GM23248 (cell line): Measurements from ENCODE around the gene USP2. TPM values are rescaled to one million over a fixed set of nuclear protein-coding genes. Genes with fewer than 3 reads are reported as not detected.

Experiments used
- DNase-seq: peaks from one replicate; pipeline ENCODE4 v3.0.0-alpha.2; 2015
- H2AFZ ChIP-seq: fragments of 200-600 bp; sonication (generic); 2 replicates; pipeline ENCODE4 v1.6.1; 2016; ENCODE audit warnings: antibody characterized with exemption
- H3F3A ChIP-seq: fragments of 200-600 bp; sonication (generic); 2 replicates; pipeline ENCODE4 v1.6.1; 2016; ENCODE audit warnings: mild to moderate bottlenecking, antibody characterized with exemption, mixed run types; ENCODE audit not compliant: insufficient read depth
- H3K27ac ChIP-seq: fragments of 200-600 bp; sonication (generic); 2 replicates; pipeline ENCODE4 v1.5.1; 2016; ENCODE audit warnings: mild to moderate bottlenecking
- H3K27me3 ChIP-seq: fragments of 200-600 bp; sonication (generic); replicated peaks from 2 replicates; pipeline ENCODE4 v1.6.1; 2016; ENCODE audit warnings: mild to moderate bottlenecking; ENCODE audit not compliant: insufficient read depth
- H3K36me3 ChIP-seq: fragments of 200-600 bp; sonication (generic); 2 replicates; pipeline ENCODE4 v1.6.1; 2016; ENCODE audit warnings: low read depth, mild to moderate bottlenecking
- H3K4me1 ChIP-seq: fragments of 200-600 bp; sonication (generic); 2 replicates; pipeline ENCODE4 v1.6.1; 2016; ENCODE audit warnings: mild to moderate bottlenecking; ENCODE audit not compliant: insufficient read depth
- H3K4me2 ChIP-seq: fragments of 200-600 bp; sonication (generic); one replicate; pipeline ENCODE4 v1.6.1; 2016; ENCODE audit warnings: mild to moderate bottlenecking; ENCODE audit not compliant: unreplicated experiment
- H3K4me3 ChIP-seq: fragments of 200-600 bp; sonication (generic); 2 replicates; pipeline ENCODE4 v1.5.1; 2016; ENCODE audit warnings: mild to moderate bottlenecking
- H3K79me2 ChIP-seq: fragments of 200-600 bp; sonication (generic); 2 replicates; pipeline ENCODE4 v1.6.1; 2016; ENCODE audit warnings: mild to moderate bottlenecking; ENCODE audit not compliant: insufficient read depth
- H3K9ac ChIP-seq: fragments of 200-600 bp; sonication (generic); 2 replicates; pipeline ENCODE4 v1.6.1; 2016; ENCODE audit warnings: mild to moderate bottlenecking
- H3K9me2 ChIP-seq: fragments of 200-600 bp; sonication (generic); 2 replicates; pipeline ENCODE4 v1.6.1; 2016; ENCODE audit warnings: mixed run types, mild to moderate bottlenecking, moderate library complexity; ENCODE audit not compliant: insufficient read depth
- H3K9me3 ChIP-seq: fragments of 200-600 bp; sonication (generic); one replicate; pipeline ENCODE4 v1.6.1; 2017; ENCODE audit warnings: low read depth
- H4K20me1 ChIP-seq: fragments of 200-600 bp; sonication (generic); 2 replicates; pipeline ENCODE4 v1.6.0; 2016; ENCODE audit not compliant: insufficient read depth
- EZH2 ChIP-seq: fragments of 200-600 bp; sonication (generic); IDR thresholded peaks from 2 replicates; pipeline ENCODE4 v1.6.1; 2018; ENCODE audit warnings: antibody characterized with exemption, mild to moderate bottlenecking; ENCODE audit not compliant: insufficient read depth, poor library complexity, severe bottlenecking
- EZH2phosphoT487 ChIP-seq: fragments of 200-600 bp; sonication (generic); IDR thresholded peaks from 2 replicates; pipeline ENCODE4 v1.6.1; 2018; ENCODE audit warnings: antibody characterized with exemption, moderate library complexity, mild to moderate bottlenecking, low read depth; ENCODE audit not compliant: insufficient read depth
- WGBS, 2 experiments: methylation state at CpG; one replicate each; pipeline ENCODE4 v1.1.6; 2015 to 2017; ENCODE audit warnings: low lambda C conversion rate in 2 of 2, low coverage in 1 of 2; ENCODE audit errors: missing lambda C conversion rate in 2 of 2; 5-methylcytosine and 5-hydroxymethylcytosine counted together
- in situ Hi-C: fragments of 300-500 bp; cut with MboI; formaldehyde crosslinking; loops from 2 replicates; pipeline ENCODE4 v1.15.0; 2020
- polyA plus RNA-seq: library from polyadenylated mRNA; unstranded; fragments of >200 nt; fragmentation: Nextera tagmentation; extraction: Ambion mirVana; gene quantifications from 2 replicates; pipeline ENCODE4 v1.2.1, GENCODE V29; 2016
- total RNA-seq: library from RNA; depleted of rRNA; stranded (reverse); fragments of >200 nt; shearing (Covaris generic); gene quantifications from 2 replicates; pipeline ENCODE4 v1.2.3, GENCODE V29; 2014

Gene USP2
- total and polyA plus RNA-seq, 2 experiments from 2014 or later = 0.33 TPM; not detected in 1

GRCh38 chr11:119320240-119320775, 61.2 kb downstream of the USP2 start:
- no peak for TF ChIP-seq EZH2phosphoT487
- TF ChIP-seq EZH2 = no peak
- peak overlapping the region; percentile 20; the same call in 1 of the 2 replicates for H3K27ac ChIP-seq
- H3F3A ChIP-seq = peaks cover 18% of the 10 kb centered on the region; the same call in 1 of the 2 replicates
- H3K9me2 ChIP-seq = no peaks in the 10 kb centered on the region
- peak overlapping the region; percentile 76 for H3K4me2 ChIP-seq
- peaks cover 41% of the 10 kb centered on the region for H3K4me1 ChIP-seq
- WGBS, 2 experiments = 29 to 42% methylated on average over 6 to 17 of the region's 17 CpGs
- no peaks in the 10 kb centered on the region for H3K79me2 ChIP-seq
- no peaks in the 10 kb centered on the region for H3K36me3 ChIP-seq
- H3K9ac ChIP-seq = peak overlapping the region; percentile 83
- no peaks in the 10 kb centered on the region for H4K20me1 ChIP-seq
- in situ Hi-C loops = no loop called here
- no peak for DNase-seq
- no peaks in the 10 kb centered on the region for H3K9me3 ChIP-seq
- H3K4me3 ChIP-seq = peak overlapping the region; percentile 69
- no peaks in the 10 kb centered on the region; the same call in 1 of the 2 replicates for H3K27me3 ChIP-seq
- H2AFZ ChIP-seq = peak overlapping the region; percentile 92

- no peaks in the 10 kb centered on the region for H3K9me2 ChIP-seq
- H4K20me1 ChIP-seq = no peaks in the 10 kb centered on the region
- in situ Hi-C loops = no loop called here
- no peak overlapping the region for H3K4me3 ChIP-seq
- 77 to 79% methylated on average over 7 to 11 of the region's 11 CpGs for WGBS, 2 experiments
- H3K27ac ChIP-seq = no peak overlapping the region
- peaks cover 41% of the 10 kb centered on the region for H3K4me1 ChIP-seq
- H2AFZ ChIP-seq = no peak overlapping the region
- TF ChIP-seq EZH2 (no peak), EZH2phosphoT487 (no peak)
- H3K4me2 ChIP-seq = no peak overlapping the region
- no peak for DNase-seq
- no peaks in the 10 kb centered on the region; the same call in 1 of the 2 replicates for H3K27me3 ChIP-seq
- H3K9ac ChIP-seq = no peak overlapping the region
- no peaks in the 10 kb centered on the region for H3K79me2 ChIP-seq
- H3K9me3 ChIP-seq = no peaks in the 10 kb centered on the region
- H3K36me3 ChIP-seq = no peaks in the 10 kb centered on the region
- H3F3A ChIP-seq = peaks cover 18% of the 10 kb centered on the region; the same call in 1 of the 2 replicates
These were observed 61.7 kb downstream of the USP2 start for GRCh38 chr11:119319700-119320239.

DNA sequence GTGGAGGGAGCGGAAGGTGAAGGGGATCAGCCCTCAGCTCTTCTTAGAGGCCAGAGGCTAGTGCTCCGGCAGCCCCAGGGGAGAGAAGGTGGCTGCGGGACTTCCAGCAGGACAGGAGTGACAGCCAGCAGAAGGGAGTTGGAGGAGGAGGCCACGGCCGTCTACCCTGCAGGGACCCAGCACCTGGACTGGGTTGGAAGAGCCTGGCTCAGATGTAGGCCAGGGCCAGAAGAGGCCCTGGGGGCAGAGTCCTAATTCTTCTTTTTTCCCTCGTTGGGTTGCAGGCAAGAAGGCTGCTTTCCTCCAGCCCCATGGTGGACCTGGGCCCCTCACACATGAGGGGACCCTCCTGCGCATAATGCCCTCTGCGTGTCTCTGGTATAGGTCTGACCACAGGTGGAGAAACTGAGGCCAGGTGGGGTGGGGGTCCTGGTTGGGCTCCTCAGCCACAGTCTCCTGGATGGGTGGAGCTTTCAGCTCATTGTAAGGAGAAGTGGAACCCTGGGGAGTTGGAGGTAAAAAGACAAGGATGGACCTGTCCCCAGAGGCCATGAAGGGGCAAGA, 62.3 kb downstream of the USP2 start:
- H4K20me1 ChIP-seq = no peaks in the 10 kb centered on the region
- H3F3A ChIP-seq = peaks cover 18% of the 10 kb centered on the region; the same call in 1 of the 2 replicates
- no peak for TF ChIP-seq EZH2
- TF ChIP-seq EZH2phosphoT487 = no peak
- peak overlapping the region; percentile 61 for H2AFZ ChIP-seq
- H3K79me2 ChIP-seq = no peaks in the 10 kb centered on the region
- H3K4me1 ChIP-seq = peaks cover 41% of the 10 kb centered on the region
- H3K27me3 ChIP-seq = no peaks in the 10 kb centered on the region; the same call in 1 of the 2 replicates
- in situ Hi-C loops = no loop called here
- H3K9me2 ChIP-seq = no peaks in the 10 kb centered on the region
- peak overlapping the region; percentile 24 for H3K4me2 ChIP-seq
- no peak for DNase-seq
- no peak overlapping the region for H3K9ac ChIP-seq
- no peak overlapping the region for H3K4me3 ChIP-seq
- peak overlapping the region; percentile 62 for H3K27ac ChIP-seq
- H3K9me3 ChIP-seq = no peaks in the 10 kb centered on the region
- H3K36me3 ChIP-seq = no peaks in the 10 kb centered on the region
- WGBS, 2 experiments = 87% methylated on average over 8 of the region's 8 CpGs

DNA sequence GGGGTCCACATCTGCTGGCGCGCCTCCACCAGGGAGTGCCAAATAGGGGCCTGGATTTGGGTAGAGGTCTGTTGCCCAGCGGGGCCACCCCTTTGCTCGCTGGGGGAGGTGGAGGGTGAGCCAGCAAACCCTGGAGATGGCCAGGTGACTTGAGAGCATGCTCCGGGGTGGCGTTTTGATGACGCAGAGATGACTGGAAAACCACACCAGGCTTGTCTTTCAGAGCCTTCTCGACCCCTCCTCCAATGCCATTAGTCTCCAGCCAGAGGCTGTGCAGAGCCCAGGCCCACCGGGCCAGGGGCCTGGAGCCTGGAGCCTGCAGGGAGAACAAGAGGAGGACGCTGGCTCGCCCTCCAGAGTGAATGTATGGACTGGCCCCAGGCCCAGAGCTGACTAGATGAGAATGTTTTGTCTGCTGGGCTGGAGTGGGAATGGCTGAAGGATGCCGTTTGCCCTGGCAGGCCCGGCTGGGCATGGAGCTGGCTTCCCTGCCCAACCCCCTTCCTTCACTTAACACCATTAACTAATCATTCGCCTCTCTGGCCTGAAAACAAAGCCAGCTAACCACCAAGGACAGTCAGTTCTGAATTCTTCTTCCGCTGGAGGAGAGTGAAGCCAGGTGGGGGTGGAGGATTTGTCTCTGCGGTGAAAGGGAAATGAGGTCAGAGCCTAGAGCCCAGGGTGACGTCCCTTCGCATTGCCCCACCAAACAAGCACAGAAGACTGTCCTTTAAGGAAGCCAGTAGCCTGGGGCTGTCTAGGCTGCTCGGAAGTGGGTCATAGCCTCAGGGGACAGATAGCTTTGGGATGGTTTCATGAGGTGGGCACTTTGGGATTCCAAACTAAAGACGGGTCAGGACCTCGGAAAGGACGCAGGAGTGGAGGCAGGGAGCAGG, 63.0 kb downstream of the USP2 start:
- H4K20me1 ChIP-seq = no peaks in the 10 kb centered on the region
- peak; percentile 84 for DNase-seq
- H3K27ac ChIP-seq = peak overlapping the region; percentile 62
- peak overlapping the region; percentile 61 for H2AFZ ChIP-seq
- H3K9me2 ChIP-seq = no peaks in the 10 kb centered on the region
- peak overlapping the region; percentile 24 for H3K4me2 ChIP-seq
- no peak overlapping the region for H3K9ac ChIP-seq
- H3K36me3 ChIP-seq = no peaks in the 10 kb centered on the region
- H3F3A ChIP-seq = peaks cover 13% of the 10 kb centered on the region; the same call in 1 of the 2 replicates
- no peaks in the 10 kb centered on the region for H3K79me2 ChIP-seq
- no peak for TF ChIP-seq EZH2
- TF ChIP-seq EZH2phosphoT487 = no peak
- 49 to 58% methylated on average over 22 of the region's 22 CpGs for WGBS, 2 experiments
- no peaks in the 10 kb centered on the region for H3K9me3 ChIP-seq
- H3K4me3 ChIP-seq = no peak overlapping the region
- no peaks in the 10 kb centered on the region; the same call in 1 of the 2 replicates for H3K27me3 ChIP-seq
- in situ Hi-C loops = no loop called here
- H3K4me1 ChIP-seq = peaks cover 41% of the 10 kb centered on the region
